CD14-positive monocyte (primary cell): Measurements from ENCODE around the gene GFM1. TPM values are rescaled to one million over a fixed set of nuclear protein-coding genes. Genes with fewer than 3 reads are reported as not detected.

ENCODE experiments used
- DNase-seq, 3 donors: peaks; one replicate each; pipeline ENCODE4 v3.0.0-alpha.2; 2011 to 2022
- H2AFZ ChIP-seq: 2 replicates; pipeline ENCODE4 v1.6.0; 2012; ENCODE audit warnings: mild to moderate bottlenecking, low read depth, low read length, inconsistent platforms; ENCODE audit not compliant: insufficient read depth, poor library complexity, severe bottlenecking
- H3K27ac ChIP-seq, 2 donors: 1 replicate in 1 of 2; 2 replicates in 1 of 2; pipeline ENCODE4 v1.5.1; 2012 to 2013; ENCODE audit warnings: low read length in 2 of 2, control low read depth in 1 of 2, inconsistent platforms in 1 of 2, low read depth in 1 of 2, mild to moderate bottlenecking in 1 of 2
- H3K27me3 ChIP-seq, 2 donors: one replicate each; pipeline versions ENCODE4 v1.6.0 to v1.6.1; 2011 to 2013; ENCODE audit warnings: low read length in 2 of 2; ENCODE audit not compliant: control insufficient read depth in 2 of 2, insufficient read depth in 2 of 2
- H3K36me3 ChIP-seq, 2 donors: replicated peaks in 1 of 2; 1 replicate in 1 of 2; 2 replicates in 1 of 2; pipeline versions ENCODE4 v1.5.1 to v1.6.1; 2012 to 2013; ENCODE audit warnings: low read length in 2 of 2, control low read depth in 1 of 2, inconsistent platforms in 1 of 2, mild to moderate bottlenecking in 1 of 2; ENCODE audit not compliant: insufficient read depth in 2 of 2, control insufficient read depth in 1 of 2
- H3K4me1 ChIP-seq, 2 donors: 1 replicate in 1 of 2; 2 replicates in 1 of 2; pipeline versions ENCODE4 v1.5.1 to v1.6.1; 2012 to 2013; ENCODE audit warnings: low read length in 2 of 2, control low read depth in 1 of 2, inconsistent platforms in 1 of 2, mild to moderate bottlenecking in 1 of 2, moderate library complexity in 1 of 2; ENCODE audit not compliant: insufficient read depth in 2 of 2, control insufficient read depth in 1 of 2
- H3K4me2 ChIP-seq: replicated peaks from 2 replicates; pipeline ENCODE3; 2012; ENCODE audit warnings: low read length, moderate library complexity, mild to moderate bottlenecking; ENCODE audit not compliant: poor library complexity, severe bottlenecking; ENCODE audit errors: extremely low read depth
- H3K4me3 ChIP-seq, 3 experiments: fragments of 200-600 bp in 1 of 3; sonication (generic) in 1 of 3; replicated peaks in 1 of 3; 1 replicate in 2 of 3; 2 replicates in 1 of 3; pipeline ENCODE4 v1.5.1; 2011 to 2013; ENCODE audit warnings: low read length in 3 of 3, mild to moderate bottlenecking in 3 of 3, control low read depth in 2 of 3, low read depth in 2 of 3, inconsistent platforms in 1 of 3, moderate library complexity in 1 of 3
- H3K79me2 ChIP-seq: 2 replicates; pipeline ENCODE4 v1.6.0; 2012; ENCODE audit warnings: mild to moderate bottlenecking, control low read depth, inconsistent platforms, low read length, moderate library complexity; ENCODE audit not compliant: insufficient read depth
- H3K9ac ChIP-seq: 2 replicates; pipeline ENCODE4 v1.6.0; 2017; ENCODE audit warnings: low read length, mild to moderate bottlenecking; ENCODE audit not compliant: insufficient read depth, poor library complexity, severe bottlenecking
- H3K9me3 ChIP-seq, 2 donors: replicated peaks in 1 of 2; 1 replicate in 1 of 2; 2 replicates in 1 of 2; pipeline versions ENCODE4 v1.5.1 to v1.6.1; 2012 to 2013; ENCODE audit warnings: low read length in 2 of 2, control low read depth in 1 of 2; ENCODE audit not compliant: control insufficient read depth in 1 of 2, insufficient read depth in 1 of 2
- H4K20me1 ChIP-seq: 2 replicates; pipeline ENCODE4 v1.6.0; 2012; ENCODE audit warnings: mild to moderate bottlenecking, low read length, control low read depth, moderate library complexity; ENCODE audit not compliant: insufficient read depth
- H3K27ac Mint-ChIP-seq, 7 donors: one replicate each; pipeline ENCODE4 v1.8.0; 2020; ENCODE audit warnings: mild to moderate bottlenecking in 7 of 7, mixed read lengths in 7 of 7, moderate library complexity in 6 of 7, inconsistent platforms in 2 of 7
- H3K27me3 Mint-ChIP-seq, 3 donors: one replicate each; pipeline ENCODE4 v1.8.0; 2021 to 2022; ENCODE audit warnings: low read depth in 3 of 3, mild to moderate bottlenecking in 3 of 3, mixed read lengths in 3 of 3, moderate library complexity in 3 of 3, inconsistent platforms in 1 of 3
- H3K36me3 Mint-ChIP-seq, 2 donors: one replicate each; pipeline ENCODE4 v1.8.0; 2020; ENCODE audit warnings: mixed read lengths in 2 of 2, inconsistent platforms in 1 of 2, mild to moderate bottlenecking in 1 of 2
- H3K4me1 Mint-ChIP-seq: one replicate; pipeline ENCODE4 v1.8.0; 2020; ENCODE audit warnings: mild to moderate bottlenecking, mixed read lengths
- H3K4me3 Mint-ChIP-seq, 2 donors: one replicate each; pipeline ENCODE4 v1.8.0; 2020; ENCODE audit warnings: mild to moderate bottlenecking in 2 of 2, mixed read lengths in 2 of 2, moderate library complexity in 1 of 2
- H3K9me3 Mint-ChIP-seq, 7 donors: one replicate each; pipeline ENCODE4 v1.8.0; 2020 to 2022; ENCODE audit warnings: mixed read lengths in 7 of 7, mild to moderate bottlenecking in 6 of 7, moderate library complexity in 6 of 7, inconsistent platforms in 2 of 7
- CTCF ChIP-seq: fragments of 200-600 bp; IDR thresholded peaks from one replicate; pipeline ENCODE4 v1.8.0; 2022; ENCODE audit warnings: antibody characterized with exemption, mild to moderate bottlenecking
- WGBS: methylation state at CpG from one replicate; pipeline ENCODE4 v1.1.5; 2013; ENCODE audit warnings: missing lambda C conversion rate; ENCODE audit not compliant: insufficient coverage; 5-methylcytosine and 5-hydroxymethylcytosine counted together
- intact Hi-C, 2 donors: fragments of 100-400 bp; cut with micrococcal nuclease; formaldehyde crosslinking; loops; one replicate each; pipeline versions ENCODE4 v1.15.0 to v1.15.1; 2023
- polyA plus RNA-seq, 3 donors: library from polyadenylated mRNA; depleted of rRNA in 1 of 3; unstranded in 2 of 3; stranded (reverse) in 1 of 3; fragments of 300-500 nt in 2 of 3; fragments of >200 nt in 1 of 3; fragmentation: Illumina TruSeq in 2 of 3; gene quantifications; 1 replicate in 2 of 3; 2 replicates in 1 of 3; pipeline ENCODE4 v1.2.3, GENCODE V29; 2012 to 2021

Gene GFM1
- polyA plus RNA-seq, 3 donors = 11.2 to 21.3 (median 18.5) TPM

- Mint-ChIP-seq H3K9me3 (peaks cover 3 to 13% (median 7%) of the 10 kb centered on the region in 7 donors), H3K4me1 (peaks cover 22% of the 10 kb centered on the region), H3K27me3 (peaks cover 11 to 32% (median 15%) of the 10 kb centered on the region in 3 donors), H3K36me3 (peaks cover 3 to 6% of the 10 kb centered on the region in 2 donors), H3K4me3 (peak overlapping the region; percentile 56 to 72), H3K27ac (no peak overlapping the region)
- Histone ChIP-seq H3K4me3 (peak overlapping the region in 1 of 3 experiments; percentile 76), H3K36me3 (no peaks in the 10 kb centered on the region), H3K4me2 (peak overlapping the region; percentile 91), H3K27me3 (peaks cover 0 to 15% of the 10 kb centered on the region in 2 donors), H3K79me2 (no peaks in the 10 kb centered on the region), H3K27ac (no peak overlapping the region), H4K20me1 (no peaks in the 10 kb centered on the region), H3K4me1 (peaks cover 16 to 27% of the 10 kb centered on the region in 2 donors), H3K9ac (peak overlapping the region; percentile 55), H2AFZ (peak overlapping the region; percentile 81), H3K9me3 (peaks cover 4 to 7% of the 10 kb centered on the region in 2 donors)
- DNase-seq = no peak
- 61% methylated on average over 14 of the region's 14 CpGs for WGBS
- no peak for TF ChIP-seq CTCF
- intact Hi-C loops = no loop called here
Observed at GRCh38 chr3:158731486-158731885, 87.2 kb downstream of the GFM1 start.

- Histone ChIP-seq H3K9me3 (peaks cover 4 to 7% of the 10 kb centered on the region in 2 donors), H3K4me2 (peak within 1 kb of the TSS; percentile 91), H3K27me3 (peaks cover 0 to 15% of the 10 kb centered on the region in 2 donors), H2AFZ (peak within 1 kb of the TSS; percentile 81), H3K79me2 (no peaks in the 10 kb centered on the region), H3K9ac (peak within 1 kb of the TSS; percentile 55), H4K20me1 (no peaks in the 10 kb centered on the region), H3K4me3 (peak within 1 kb of the TSS; percentile 19 to 76 (median 29)), H3K36me3 (no peaks in the 10 kb centered on the region), H3K27ac (no peak within 1 kb of the TSS), H3K4me1 (peaks cover 16 to 27% of the 10 kb centered on the region in 2 donors)
- peak in 2 of 3 donors; percentile 35 to 63 for DNase-seq
- no peak within 1 kb of the TSS for H3K27ac Mint-ChIP-seq
- H3K4me1 Mint-ChIP-seq = peaks cover 22% of the 10 kb centered on the region
- peaks cover 0 to 6% of the 10 kb centered on the region in 2 donors for H3K36me3 Mint-ChIP-seq
- intact Hi-C loops = no loop called here
- H3K4me3 Mint-ChIP-seq = peak within 1 kb of the TSS; percentile 56 to 72
- H3K27me3 Mint-ChIP-seq = peaks cover 11 to 32% (median 15%) of the 10 kb centered on the region in 3 donors
- WGBS = 2% methylated on average over 93 of the region's 101 CpGs
- no peak for TF ChIP-seq CTCF
- peaks cover 3 to 13% (median 7%) of the 10 kb centered on the region in 7 donors for H3K9me3 Mint-ChIP-seq
Observed at GRCh38 chr3:158731938-158732855, 87.9 kb downstream of the GFM1 start, which contains the start of gene RARRES1. Gene RARRES1, minus strand, starts transcription at chr3:158732457. Its CDS starts 42 bp downstream, at chr3:158732415.
